ENCODE data around the gene RNF213. TPM values are rescaled to one million over a fixed set of nuclear protein-coding genes. Genes with fewer than 3 reads are reported as not detected.

The RNF213 gene
- total RNA-seq, 2 experiments from 2014 or later = 488 TPM

DNA sequence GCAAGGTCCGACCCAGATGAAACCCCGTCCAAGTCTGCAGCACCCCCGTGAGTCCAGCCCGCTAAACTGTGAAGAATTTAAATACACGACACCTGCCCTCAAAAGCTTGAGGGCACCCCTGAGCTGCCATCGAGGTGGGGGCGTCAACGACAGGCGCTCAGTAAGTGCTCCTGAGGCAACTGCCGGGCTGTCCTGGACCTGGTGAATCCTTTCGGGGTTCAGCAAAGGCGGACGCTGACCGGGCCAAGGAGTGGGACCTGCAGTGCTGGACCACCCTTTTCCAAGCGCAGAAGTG lies 153.8 kb downstream of the RNF213 start:
- no peak for DNase-seq
- H3K4me1 Mint-ChIP-seq = peaks cover 14% of the 10 kb centered on the region
- POLR2A ChIA-PET = interaction anchor here (2.4 kb wide), 1 partner anchor 40 kb away, joined by 14 read pairs; no protein-coding TSS in a partner anchor
- no peaks in the 10 kb centered on the region for H3K9me3 Mint-ChIP-seq
- H3K36me3 Mint-ChIP-seq = peaks cover 11% of the 10 kb centered on the region
- H3K27me3 Mint-ChIP-seq = peaks cover 30% of the 10 kb centered on the region
- no peak for ATAC-seq (ENCODE audit: low read depth)
- H3K27ac Mint-ChIP-seq = peak overlapping the region; percentile 30
- peak overlapping the region; percentile 84 for H3K4me3 Mint-ChIP-seq

DNA sequence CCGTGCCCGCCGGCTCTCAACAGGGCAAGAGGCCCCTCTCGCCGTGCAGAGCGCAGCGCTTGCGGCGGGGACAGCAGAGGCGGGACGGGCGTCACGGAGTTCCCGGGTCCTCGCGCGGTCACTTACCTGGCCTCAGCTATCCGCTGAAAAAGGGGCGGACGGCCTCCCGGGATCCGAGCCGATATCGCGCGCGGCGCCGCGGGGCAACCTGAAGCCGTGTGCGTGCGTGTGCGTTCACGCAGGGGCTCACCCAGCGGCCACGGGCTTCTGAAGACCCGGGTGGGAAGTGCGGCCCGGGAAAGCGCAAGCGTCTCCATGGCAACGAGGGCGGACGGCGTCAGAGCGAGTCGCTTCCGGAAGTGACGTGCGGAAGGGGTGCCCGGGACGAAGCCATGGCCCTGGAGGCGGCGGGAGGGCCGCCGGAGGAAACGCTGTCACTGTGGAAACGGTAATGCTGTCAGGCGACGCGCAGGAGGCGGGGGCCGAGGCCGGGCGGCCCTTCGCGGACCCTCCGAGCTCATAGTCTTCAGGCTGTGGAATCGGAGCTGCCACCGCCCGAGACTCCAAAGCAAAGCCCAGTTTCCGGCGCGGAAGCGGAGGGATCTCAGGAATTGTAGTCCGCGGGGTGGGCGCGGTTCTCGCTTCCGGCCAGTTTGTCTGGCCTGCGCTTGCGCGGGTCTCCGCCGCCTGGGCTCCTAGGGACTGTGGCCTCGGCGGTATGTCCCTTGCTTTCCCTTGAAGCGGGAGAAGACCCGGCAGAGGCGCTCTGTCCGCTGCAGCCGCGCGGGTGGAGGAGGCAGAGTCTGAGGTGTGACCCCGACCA lies 154.4 kb downstream of the RNF213 start, which contains the start of gene ENDOV:
TSS of gene ENDOV (plus strand) at position 365 of the 823 bp plus-strand sequence. CDS start at position 393, 28 bp downstream.
- peak within 1 kb of the TSS; percentile 84 for H3K4me3 Mint-ChIP-seq
- peaks cover 14% of the 10 kb centered on the region for H3K4me1 Mint-ChIP-seq
- DNase-seq (peak; percentile 90), ATAC-seq (ENCODE audit: low read depth) (peak; percentile 91)
- H3K27ac Mint-ChIP-seq = peak within 1 kb of the TSS; percentile 73
- peaks cover 30% of the 10 kb centered on the region for H3K27me3 Mint-ChIP-seq
- no peaks in the 10 kb centered on the region for H3K9me3 Mint-ChIP-seq
- POLR2A ChIA-PET = interaction anchor here (1.1 to 2.4 kb wide), 3 partner anchors 40 to 313 kb away, joined by 4 to 14 read pairs (median 4); partner anchors contain the start of genes GAA and RPTOR
- H3K36me3 Mint-ChIP-seq = peaks cover 11% of the 10 kb centered on the region

DNA sequence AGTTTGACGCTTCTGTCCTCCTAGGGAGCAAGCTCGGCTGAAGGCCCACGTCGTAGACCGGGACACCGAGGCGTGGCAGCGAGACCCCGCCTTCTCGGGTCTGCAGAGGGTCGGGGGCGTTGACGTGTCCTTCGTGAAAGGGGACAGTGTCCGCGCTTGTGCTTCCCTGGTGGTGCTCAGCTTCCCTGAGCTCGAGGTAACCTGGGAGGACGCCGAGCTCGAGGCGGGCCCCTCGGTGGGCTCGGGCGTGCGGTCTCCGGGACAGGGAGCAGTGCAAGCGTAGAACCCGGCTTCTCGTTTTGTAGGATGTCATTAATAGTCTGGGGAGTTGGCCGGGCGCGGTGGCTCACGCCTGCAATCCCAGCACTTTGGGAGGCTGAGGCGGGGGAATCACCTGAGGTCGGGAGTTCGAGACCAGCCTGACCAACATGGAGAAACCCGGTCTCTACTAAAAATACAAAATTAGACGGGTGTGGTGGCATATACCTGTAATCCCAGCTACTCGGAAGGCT lies 155.0 kb downstream of the RNF213 start:
- peaks cover 14% of the 10 kb centered on the region for H3K4me1 Mint-ChIP-seq
- DNase-seq (no peak), ATAC-seq (ENCODE audit: low read depth) (no peak)
- H3K36me3 Mint-ChIP-seq = peaks cover 11% of the 10 kb centered on the region
- no peaks in the 10 kb centered on the region for H3K9me3 Mint-ChIP-seq
- H3K4me3 Mint-ChIP-seq = peak overlapping the region; percentile 84
- peak overlapping the region; percentile 73 for H3K27ac Mint-ChIP-seq
- H3K27me3 Mint-ChIP-seq = peaks cover 30% of the 10 kb centered on the region
- POLR2A ChIA-PET = interaction anchor here (1.1 to 2.4 kb wide), 3 partner anchors 39 to 314 kb away, joined by 4 to 14 read pairs (median 4); partner anchors contain the start of genes GAA and RPTOR

DNA sequence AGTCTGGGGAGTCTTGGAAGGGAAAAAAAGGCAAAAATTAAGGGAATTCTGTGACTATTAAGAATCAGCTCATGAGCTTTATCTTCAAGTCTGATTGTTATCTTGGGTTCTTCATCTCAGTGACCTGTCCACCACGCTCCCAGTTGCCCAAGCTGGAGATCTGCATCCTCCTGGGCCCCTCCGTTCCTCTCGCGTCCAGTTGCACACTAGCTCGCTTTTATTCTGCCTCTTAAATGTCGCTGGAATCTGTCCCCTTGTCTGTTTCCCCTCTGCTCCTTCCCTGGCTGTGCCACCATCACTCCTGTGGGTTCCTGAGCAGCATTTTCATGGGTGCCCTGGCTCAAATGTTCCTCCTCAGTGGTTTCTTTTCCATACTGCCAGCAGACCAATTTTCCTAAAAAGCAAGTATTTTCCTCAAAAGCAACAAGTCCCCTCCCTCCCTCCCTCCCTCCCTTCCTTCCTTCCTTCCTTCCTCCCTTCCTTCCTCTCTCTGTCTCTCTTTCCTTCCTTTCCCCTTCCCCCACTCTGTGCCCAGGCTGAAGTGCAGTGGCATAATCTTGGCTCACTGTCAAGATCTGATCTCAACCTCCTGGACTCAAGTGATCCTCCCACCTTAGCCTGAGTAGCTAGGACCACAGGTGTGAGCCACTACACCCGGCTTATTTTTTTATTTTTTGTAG lies 155.7 kb downstream of the RNF213 start:
- no peaks in the 10 kb centered on the region for H3K9me3 Mint-ChIP-seq
- peak overlapping the region; percentile 67 for H3K27ac Mint-ChIP-seq
- no peak for ATAC-seq (ENCODE audit: low read depth)
- H3K4me1 Mint-ChIP-seq = peaks cover 14% of the 10 kb centered on the region
- H3K4me3 Mint-ChIP-seq = peak overlapping the region; percentile 84
- DNase-seq = no peak
- peaks cover 30% of the 10 kb centered on the region for H3K27me3 Mint-ChIP-seq
- POLR2A ChIA-PET = interaction anchor here (0.9 to 2.4 kb wide), 4 partner anchors 38 to 436 kb away, joined by 4 to 14 read pairs (median 4); partner anchors contain the start of genes GAA and RPTOR
- peaks cover 11% of the 10 kb centered on the region for H3K36me3 Mint-ChIP-seq

DNA sequence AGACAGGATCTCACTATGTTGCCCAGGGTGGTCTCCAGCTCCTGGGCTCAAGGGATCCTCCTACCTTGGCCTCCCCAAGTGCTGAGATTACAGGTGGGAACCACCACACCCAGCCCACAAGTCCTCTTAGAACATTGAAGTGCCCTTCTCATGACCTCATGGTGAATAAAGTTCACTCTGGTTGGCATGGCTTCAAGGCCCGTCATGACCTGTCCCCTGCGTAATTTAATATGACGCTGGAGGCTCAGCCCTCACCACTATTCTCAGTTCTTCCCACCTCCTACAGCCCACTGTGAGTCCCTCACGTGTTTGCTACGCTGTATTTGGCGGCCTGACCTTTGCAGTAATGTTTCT lies 156.3 kb downstream of the RNF213 start:
- Mint-ChIP-seq H3K27ac (no peak overlapping the region), H3K9me3 (no peaks in the 10 kb centered on the region), H3K36me3 (peaks cover 11% of the 10 kb centered on the region), H3K4me3 (peak overlapping the region; percentile 84), H3K4me1 (peaks cover 14% of the 10 kb centered on the region), H3K27me3 (peaks cover 27% of the 10 kb centered on the region)
- DNase-seq (no peak), ATAC-seq (ENCODE audit: low read depth) (no peak)
- POLR2A ChIA-PET = interaction anchor here (0.9 kb wide), 1 partner anchor 436 kb away, joined by 4 read pairs; no protein-coding TSS in a partner anchor

DNA sequence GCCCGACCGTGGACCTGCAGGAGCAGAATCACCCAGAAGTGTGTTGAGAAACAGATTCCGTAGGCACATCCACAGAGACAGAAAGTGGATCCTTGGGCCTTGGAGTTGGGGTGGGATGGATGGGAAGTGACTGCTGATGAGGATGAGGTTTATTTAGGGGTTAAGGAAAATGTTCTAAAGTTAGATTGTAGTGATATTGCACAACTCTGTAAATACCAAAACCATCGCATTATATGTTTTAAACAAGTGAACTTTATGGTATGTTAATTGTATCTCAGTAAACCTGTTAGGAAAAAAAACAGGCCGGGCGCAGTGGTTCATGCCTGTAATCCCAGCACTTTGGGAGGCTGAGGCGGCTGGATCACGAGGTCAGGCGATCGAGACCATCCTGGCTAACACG lies 157.9 kb downstream of the RNF213 start:
- Mint-ChIP-seq H3K27me3 (peaks cover 11% of the 10 kb centered on the region), H3K4me3 (no peak overlapping the region), H3K9me3 (no peaks in the 10 kb centered on the region), H3K4me1 (peaks cover 14% of the 10 kb centered on the region), H3K27ac (no peak overlapping the region), H3K36me3 (peaks cover 11% of the 10 kb centered on the region)
- POLR2A ChIA-PET = no interaction called here
- no peak for DNase-seq
- ATAC-seq (ENCODE audit: low read depth) = no peak

DNA sequence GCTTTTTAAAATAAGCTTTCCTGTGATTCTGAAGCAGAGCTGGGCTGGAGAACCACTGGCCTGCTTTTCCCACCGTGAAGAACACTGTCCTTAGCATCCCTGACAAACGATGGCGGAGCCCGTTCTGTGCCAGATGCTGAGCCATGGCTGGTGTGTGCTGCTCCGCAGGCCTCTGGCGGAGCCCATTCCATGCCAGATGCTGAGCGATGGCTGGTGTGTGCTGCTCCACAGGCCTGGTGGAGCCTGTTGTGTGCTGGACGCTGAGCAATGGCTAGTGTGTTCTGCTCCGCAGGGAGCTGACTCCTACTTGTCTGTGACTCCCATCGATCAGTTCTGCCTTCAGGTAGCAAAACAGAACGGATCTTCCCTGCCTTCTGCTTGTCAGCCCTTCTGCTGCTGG lies 158.6 kb downstream of the RNF213 start:
- H3K27ac Mint-ChIP-seq = no peak overlapping the region
- no peak overlapping the region for H3K4me3 Mint-ChIP-seq
- no peak for ATAC-seq (ENCODE audit: low read depth)
- peaks cover 11% of the 10 kb centered on the region for H3K36me3 Mint-ChIP-seq
- no peaks in the 10 kb centered on the region for H3K9me3 Mint-ChIP-seq
- no peak for DNase-seq
- peaks cover 15% of the 10 kb centered on the region for H3K4me1 Mint-ChIP-seq
- POLR2A ChIA-PET = interaction anchor here (0.6 to 0.7 kb wide), 2 partner anchors 619 to 792 kb away, joined by 3 read pairs; no protein-coding TSS in a partner anchor
- peaks cover 4% of the 10 kb centered on the region for H3K27me3 Mint-ChIP-seq

DNA sequence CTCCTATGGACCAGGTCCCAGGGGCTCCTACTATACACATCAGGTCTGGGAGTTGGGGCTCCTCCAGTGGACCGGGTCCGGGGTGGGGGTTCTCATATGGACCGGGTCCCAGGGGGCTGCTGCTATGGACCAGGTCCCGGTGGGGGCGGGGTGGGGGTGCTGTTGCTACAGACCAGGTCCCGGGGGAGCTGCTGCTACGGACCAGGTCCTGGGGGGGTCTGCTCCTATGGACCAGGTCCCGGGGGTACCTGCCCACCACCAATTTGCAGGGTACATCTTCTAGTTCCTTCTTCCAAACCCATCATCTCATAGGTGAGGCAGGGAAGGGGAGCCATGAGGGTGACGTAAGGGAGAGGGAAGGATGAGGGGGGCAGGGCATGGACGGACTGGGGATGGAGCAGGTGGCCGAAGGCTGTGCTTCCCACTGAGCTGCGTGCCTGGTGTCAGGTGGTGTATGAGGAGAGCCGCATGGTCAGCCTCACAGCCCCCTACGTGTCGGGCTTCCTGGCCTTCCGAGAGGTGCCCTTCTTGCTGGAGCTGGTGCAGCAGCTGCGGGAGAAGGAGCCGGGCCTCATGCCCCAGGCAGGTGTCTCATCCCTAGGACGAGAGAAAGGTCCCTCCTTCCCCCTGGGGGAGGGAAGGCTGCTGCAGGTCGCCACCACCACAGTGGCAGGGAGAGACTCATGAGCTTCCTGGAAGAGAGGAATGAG lies 160.9 kb downstream of the RNF213 start:
- DNase-seq = no peak
- POLR2A ChIA-PET = no interaction called here
- no peaks in the 10 kb centered on the region for H3K27me3 Mint-ChIP-seq
- peaks cover 12% of the 10 kb centered on the region for H3K4me1 Mint-ChIP-seq
- no peak overlapping the region for H3K4me3 Mint-ChIP-seq
- no peaks in the 10 kb centered on the region for H3K9me3 Mint-ChIP-seq
- H3K27ac Mint-ChIP-seq = no peak overlapping the region
- H3K36me3 Mint-ChIP-seq = peaks cover 10% of the 10 kb centered on the region
- ATAC-seq (ENCODE audit: low read depth) = no peak

DNA sequence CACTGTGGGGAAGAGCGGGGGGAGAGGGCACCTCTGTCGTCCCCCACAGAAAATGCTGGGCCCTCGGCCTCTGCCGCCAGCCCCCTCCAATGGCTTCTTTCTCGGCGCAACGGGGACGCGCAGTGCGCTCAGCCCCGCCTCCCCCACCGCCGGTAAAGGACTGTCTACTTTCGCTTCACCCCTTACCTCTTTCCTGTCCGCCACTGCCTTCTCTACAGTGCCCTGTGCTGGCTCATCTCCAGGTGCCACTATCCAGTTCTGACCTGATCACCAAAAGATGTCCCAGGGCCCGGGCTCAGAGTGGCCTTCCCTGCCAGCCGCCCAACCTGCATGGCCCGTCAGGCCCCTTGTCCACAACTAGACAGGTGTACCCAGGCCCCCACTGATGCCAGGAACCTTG lies 161.6 kb downstream of the RNF213 start:
- no peak for DNase-seq
- POLR2A ChIA-PET = no interaction called here
- Mint-ChIP-seq H3K36me3 (peaks cover 3% of the 10 kb centered on the region), H3K27me3 (no peaks in the 10 kb centered on the region), H3K4me1 (peaks cover 10% of the 10 kb centered on the region), H3K27ac (no peak overlapping the region), H3K9me3 (no peaks in the 10 kb centered on the region), H3K4me3 (no peak overlapping the region)
- ATAC-seq (ENCODE audit: low read depth) = no peak

DNA sequence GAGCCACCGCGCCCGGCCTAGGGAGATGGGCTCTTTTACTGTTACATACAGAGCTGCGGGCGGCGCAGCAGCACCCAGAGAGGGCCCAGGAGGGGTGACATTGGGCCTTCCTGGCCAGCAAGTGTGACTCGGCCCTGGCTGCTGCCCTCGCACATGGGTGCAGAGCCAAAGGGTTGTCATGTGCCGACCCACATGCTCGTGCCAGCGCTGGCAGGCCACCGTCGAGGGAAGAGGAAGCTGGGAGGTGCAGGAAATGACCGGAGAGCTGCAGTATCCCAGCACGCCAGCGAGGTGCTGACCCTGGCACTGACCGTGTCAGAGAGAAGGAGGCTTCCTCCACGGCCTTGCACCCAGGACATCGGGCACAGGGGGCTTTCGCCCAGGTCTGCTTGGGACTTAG lies 162.3 kb downstream of the RNF213 start:
- H3K27me3 Mint-ChIP-seq = no peaks in the 10 kb centered on the region
- no peak for DNase-seq
- peaks cover 9% of the 10 kb centered on the region for H3K4me1 Mint-ChIP-seq
- H3K4me3 Mint-ChIP-seq = no peak overlapping the region
- no peak for ATAC-seq (ENCODE audit: low read depth)
- H3K27ac Mint-ChIP-seq = no peak overlapping the region
- POLR2A ChIA-PET = no interaction called here
- no peaks in the 10 kb centered on the region for H3K36me3 Mint-ChIP-seq
- H3K9me3 Mint-ChIP-seq = no peaks in the 10 kb centered on the region

DNA sequence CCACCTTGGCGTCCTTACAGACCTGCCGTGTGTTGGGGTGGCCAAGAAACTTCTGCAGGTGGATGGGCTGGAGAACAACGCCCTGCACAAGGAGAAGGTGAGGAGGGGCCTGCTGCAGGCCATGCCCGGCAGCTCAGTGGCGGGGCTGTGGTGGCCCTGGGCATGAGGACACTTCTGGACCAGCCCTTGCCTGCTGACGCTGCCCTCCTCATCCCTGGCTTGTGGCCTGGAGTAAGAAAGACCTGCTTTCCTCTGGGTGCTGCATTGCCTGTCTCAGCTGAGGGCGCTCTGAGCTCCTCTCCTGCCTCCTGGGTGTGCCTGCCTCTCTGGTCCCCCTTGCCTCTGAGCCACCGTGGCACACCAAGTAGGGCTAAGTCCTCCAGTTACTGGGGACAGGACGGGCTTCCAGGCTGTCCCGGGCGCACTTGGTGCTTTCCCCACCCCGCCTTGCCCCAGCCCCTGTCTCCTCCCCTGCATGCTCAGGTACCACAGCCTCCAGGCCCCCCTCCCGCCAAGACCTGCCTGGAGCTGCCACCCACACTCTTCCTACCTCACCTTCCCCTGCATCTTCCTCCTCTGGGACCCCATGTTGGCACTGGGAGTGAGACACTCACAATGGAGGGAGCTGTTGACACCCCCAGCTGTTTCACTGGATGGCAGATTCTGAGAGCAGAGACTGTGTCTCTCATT lies 163.0 kb downstream of the RNF213 start:
- H3K27ac Mint-ChIP-seq = no peak overlapping the region
- H3K4me1 Mint-ChIP-seq = peaks cover 9% of the 10 kb centered on the region
- no peaks in the 10 kb centered on the region for H3K9me3 Mint-ChIP-seq

DNA sequence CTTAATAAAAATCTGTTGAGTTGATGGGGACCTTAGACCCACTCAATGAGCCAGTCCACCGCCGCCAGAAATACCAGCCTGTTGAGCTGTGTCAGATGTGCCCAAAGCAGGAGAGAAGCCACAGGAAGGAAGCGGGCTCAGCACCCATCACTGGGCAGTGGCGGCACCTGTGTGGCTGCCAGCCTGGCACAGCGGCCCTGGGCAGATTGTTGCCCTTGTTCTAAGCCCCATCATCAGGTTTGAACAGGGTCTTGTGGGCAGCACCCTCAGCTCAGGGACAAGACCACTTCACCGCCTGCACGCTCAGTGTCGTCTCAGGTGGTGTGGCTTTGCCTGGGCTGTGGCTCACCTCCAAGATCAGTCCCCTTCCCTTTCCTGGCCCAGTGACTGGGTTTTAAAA lies 163.6 kb downstream of the RNF213 start:
- ATAC-seq (ENCODE audit: low read depth) = no peak
- H3K4me1 Mint-ChIP-seq = peaks cover 9% of the 10 kb centered on the region
- no peak for DNase-seq
- no peaks in the 10 kb centered on the region for H3K27me3 Mint-ChIP-seq
- H3K9me3 Mint-ChIP-seq = no peaks in the 10 kb centered on the region
- no peak overlapping the region for H3K4me3 Mint-ChIP-seq
- H3K27ac Mint-ChIP-seq = no peak overlapping the region
- H3K36me3 Mint-ChIP-seq = no peaks in the 10 kb centered on the region
- POLR2A ChIA-PET = no interaction called here

More for the DNA sequence above, 163.0 kb downstream of the RNF213 start:
- no peak for DNase-seq
- Mint-ChIP-seq H3K4me3 (no peak overlapping the region), H3K27me3 (no peaks in the 10 kb centered on the region), H3K36me3 (no peaks in the 10 kb centered on the region)
- POLR2A ChIA-PET = no interaction called here
- ATAC-seq (ENCODE audit: low read depth) = no peak

Data from activated naive CD8-positive, alpha-beta T cell treated with anti-CD3 and anti-CD28 coated beads, Interleukin-2, amount 10 ng/mL, durations not matched to agents 7 days and 5 days (primary cell).